ENCODE results near the gene TLR7.

TLR7 gene

DNA sequence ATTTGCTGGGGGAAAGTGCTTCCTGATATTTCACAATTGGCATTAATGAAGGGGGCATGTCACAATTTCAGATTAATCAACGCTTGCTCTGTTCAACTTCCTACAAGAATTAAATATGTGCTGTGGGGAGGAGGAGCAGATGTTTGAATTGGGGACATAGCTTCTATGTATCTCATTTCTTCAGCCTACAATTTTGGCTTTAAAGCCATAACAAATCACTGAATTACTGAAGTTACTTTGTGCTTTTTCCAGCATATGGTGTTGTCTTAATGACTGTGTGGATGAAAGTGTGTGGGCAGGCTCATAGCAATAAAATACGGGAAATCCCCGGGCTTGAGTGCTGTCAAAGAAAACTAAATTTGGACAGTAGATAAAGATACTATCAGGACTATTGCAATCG lies 813 bp downstream of the TLR7 start:
- Histone ChIP-seq H3K27me3 (ENCODE audit: control insufficient read depth in 1 of 2, insufficient read depth in 2 of 2, low read length in 2 of 2) (no peaks in the 10 kb centered on the region), H3K9ac (ENCODE audit: low read depth in 1 of 2, low read length in 2 of 2) (no peak overlapping the region), H3K4me3 (ENCODE audit: low read depth in 1 of 2, low read length in 2 of 2) (no peak overlapping the region), H3K4me1 (ENCODE audit: control insufficient read depth in 1 of 2, insufficient read depth in 2 of 2, low read length in 2 of 2) (no peaks in the 10 kb centered on the region), H3K36me3 (ENCODE audit: control insufficient read depth in 1 of 2, insufficient read depth in 2 of 2, low read length in 2 of 2) (no peaks in the 10 kb centered on the region), H3K27ac (ENCODE audit: low read depth, low read length) (no peak overlapping the region), H3K9me3 (ENCODE audit: control insufficient read depth in 1 of 2, low read length in 2 of 2) (no peaks in the 10 kb centered on the region)

DNA sequence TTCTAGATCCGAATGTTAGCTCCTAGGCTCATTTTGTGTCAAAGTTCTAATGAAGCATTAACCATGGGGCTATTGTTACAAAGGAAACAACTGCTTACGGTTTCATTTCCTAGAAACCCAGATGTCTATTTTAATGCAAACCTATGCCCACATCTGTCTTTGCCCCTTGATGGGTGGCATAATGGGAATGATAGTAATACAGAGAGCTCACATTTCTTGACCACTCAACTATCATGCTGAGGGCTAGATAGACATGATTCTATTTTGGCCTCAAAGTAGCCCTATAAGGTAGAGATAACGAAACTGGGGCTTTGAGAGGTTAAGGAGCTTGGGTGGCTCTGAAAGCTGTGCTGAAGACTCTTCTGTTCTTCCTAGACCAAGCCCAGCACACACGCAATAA lies 1.9 kb downstream of the TLR7 start:
- Histone ChIP-seq H3K27me3 (ENCODE audit: control insufficient read depth in 1 of 2, insufficient read depth in 2 of 2, low read length in 2 of 2) (no peaks in the 10 kb centered on the region), H3K9me3 (ENCODE audit: control insufficient read depth in 1 of 2, low read length in 2 of 2) (no peaks in the 10 kb centered on the region), H3K9ac (ENCODE audit: low read depth in 1 of 2, low read length in 2 of 2) (no peak overlapping the region), H3K36me3 (ENCODE audit: control insufficient read depth in 1 of 2, insufficient read depth in 2 of 2, low read length in 2 of 2) (no peaks in the 10 kb centered on the region), H3K27ac (ENCODE audit: low read depth, low read length) (no peak overlapping the region), H3K4me1 (ENCODE audit: control insufficient read depth in 1 of 2, insufficient read depth in 2 of 2, low read length in 2 of 2) (no peaks in the 10 kb centered on the region), H3K4me3 (ENCODE audit: low read depth in 1 of 2, low read length in 2 of 2) (no peak overlapping the region)

DNA sequence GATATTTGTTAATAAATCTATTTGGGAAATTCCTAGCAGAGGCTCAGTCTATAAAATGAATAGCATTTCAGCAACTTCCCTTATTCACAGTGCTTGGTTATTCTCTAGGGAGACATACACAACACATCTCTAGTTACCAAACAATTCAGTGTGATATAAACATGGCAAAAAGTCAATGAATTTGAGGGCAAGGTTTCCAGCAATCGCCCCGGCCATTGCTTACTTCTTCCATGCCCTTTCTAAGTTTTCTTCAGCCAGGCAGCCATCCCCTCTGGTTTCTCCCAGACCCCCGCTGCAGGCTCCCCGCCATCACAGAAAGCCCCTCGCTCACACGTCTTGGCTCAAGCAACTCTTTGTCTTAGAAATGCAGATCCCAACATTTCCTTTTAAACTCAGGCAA lies 4.4 kb downstream of the TLR7 start:
- H3K4me1 ChIP-seq (ENCODE audit: control insufficient read depth in 1 of 2, insufficient read depth in 2 of 2, low read length in 2 of 2), result no peaks in the 10 kb centered on the region
- H3K9me3 ChIP-seq (ENCODE audit: control insufficient read depth in 1 of 2, low read length in 2 of 2), result no peaks in the 10 kb centered on the region
- no peak overlapping the region for H3K4me3 ChIP-seq (ENCODE audit: low read depth in 1 of 2, low read length in 2 of 2)
- no peak overlapping the region for H3K9ac ChIP-seq (ENCODE audit: low read depth in 1 of 2, low read length in 2 of 2)
- no peaks in the 10 kb centered on the region for H3K27me3 ChIP-seq (ENCODE audit: control insufficient read depth in 1 of 2, insufficient read depth in 2 of 2, low read length in 2 of 2)
- H3K36me3 ChIP-seq (ENCODE audit: control insufficient read depth in 1 of 2, insufficient read depth in 2 of 2, low read length in 2 of 2), result no peaks in the 10 kb centered on the region
- H3K27ac ChIP-seq (ENCODE audit: low read depth, low read length), result no peak overlapping the region

DNA sequence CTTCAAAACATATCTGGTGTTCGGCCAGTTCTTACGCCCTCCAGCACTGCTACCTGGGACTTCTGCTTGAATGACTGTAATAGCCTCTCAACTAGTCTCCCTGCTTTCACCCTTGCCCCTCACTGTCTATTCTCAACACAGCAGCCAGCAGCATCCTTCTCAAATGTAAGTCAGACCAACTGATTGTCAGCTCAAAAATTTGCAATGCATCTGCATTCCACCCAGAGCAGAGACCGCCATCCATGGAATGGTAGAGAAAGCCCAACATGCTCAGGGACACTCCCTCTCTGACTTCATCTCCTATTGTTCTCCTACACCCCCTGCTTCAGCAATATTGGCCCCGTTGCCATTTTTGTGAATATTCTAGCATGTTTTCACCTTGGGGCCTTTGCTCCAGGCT lies 5.9 kb downstream of the TLR7 start:
- Histone ChIP-seq H3K27ac (ENCODE audit: low read depth, low read length) (no peak overlapping the region), H3K9ac (ENCODE audit: low read depth in 1 of 2, low read length in 2 of 2) (no peak overlapping the region), H3K4me1 (ENCODE audit: control insufficient read depth in 1 of 2, insufficient read depth in 2 of 2, low read length in 2 of 2) (no peaks in the 10 kb centered on the region)

DNA sequence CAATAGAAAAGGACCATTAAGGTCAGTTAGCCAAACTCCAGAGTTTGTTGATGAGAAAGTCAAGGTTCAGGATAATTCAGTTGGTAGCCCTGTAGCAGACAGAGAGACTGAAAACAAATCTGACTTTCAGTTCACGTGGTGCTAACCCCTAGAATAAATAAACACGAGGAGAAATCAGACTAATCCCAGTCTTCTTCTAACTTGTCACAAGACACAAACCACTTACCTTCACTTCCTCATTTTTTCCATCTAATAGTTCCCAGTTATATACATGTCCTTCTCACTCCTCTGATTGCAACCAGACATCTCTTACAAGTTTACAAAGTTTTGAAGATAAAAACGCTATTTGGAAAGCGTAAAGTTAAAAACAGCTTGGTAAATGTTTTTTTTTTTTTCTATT lies 7.7 kb downstream of the TLR7 start:
- Histone ChIP-seq H3K27ac (ENCODE audit: low read depth, low read length) (no peak overlapping the region), H3K36me3 (ENCODE audit: control insufficient read depth in 1 of 2, insufficient read depth in 2 of 2, low read length in 2 of 2) (no peaks in the 10 kb centered on the region), H3K27me3 (ENCODE audit: control insufficient read depth in 1 of 2, insufficient read depth in 2 of 2, low read length in 2 of 2) (no peaks in the 10 kb centered on the region), H3K4me1 (ENCODE audit: control insufficient read depth in 1 of 2, insufficient read depth in 2 of 2, low read length in 2 of 2) (no peaks in the 10 kb centered on the region), H3K4me3 (ENCODE audit: low read depth in 1 of 2, low read length in 2 of 2) (no peak overlapping the region), H3K9ac (ENCODE audit: low read depth in 1 of 2, low read length in 2 of 2) (no peak overlapping the region), H3K9me3 (ENCODE audit: control insufficient read depth in 1 of 2, low read length in 2 of 2) (no peaks in the 10 kb centered on the region)

More for the DNA sequence above, 5.9 kb downstream of the TLR7 start:
- no peaks in the 10 kb centered on the region for H3K9me3 ChIP-seq (ENCODE audit: control insufficient read depth in 1 of 2, low read length in 2 of 2)
- no peaks in the 10 kb centered on the region for H3K36me3 ChIP-seq (ENCODE audit: control insufficient read depth in 1 of 2, insufficient read depth in 2 of 2, low read length in 2 of 2)
- H3K27me3 ChIP-seq (ENCODE audit: control insufficient read depth in 1 of 2, insufficient read depth in 2 of 2, low read length in 2 of 2), result no peaks in the 10 kb centered on the region
- no peak overlapping the region for H3K4me3 ChIP-seq (ENCODE audit: low read depth in 1 of 2, low read length in 2 of 2)

DNA sequence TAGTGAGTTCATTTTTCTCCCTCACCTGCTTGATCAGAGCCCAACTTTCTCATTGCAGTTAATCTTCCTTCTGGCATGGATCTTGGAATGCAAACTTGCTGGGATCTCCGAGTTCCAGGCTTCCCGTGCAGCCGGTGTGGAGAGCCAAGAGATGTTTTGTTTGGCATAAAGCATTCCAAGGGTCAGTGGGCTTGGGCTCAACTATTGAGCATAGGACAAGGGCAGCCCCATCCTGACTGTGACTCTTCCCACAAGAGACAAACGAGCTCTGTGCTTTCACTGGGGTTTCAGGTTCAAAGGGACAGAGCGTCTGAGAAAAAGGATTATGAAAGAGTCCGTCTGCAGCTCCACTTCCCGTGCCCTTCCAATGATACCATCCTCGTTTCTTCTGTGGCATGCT lies 10.5 kb downstream of the TLR7 start:
- Histone ChIP-seq H3K9me3 (ENCODE audit: control insufficient read depth in 1 of 2, low read length in 2 of 2) (no peaks in the 10 kb centered on the region), H3K36me3 (ENCODE audit: control insufficient read depth in 1 of 2, insufficient read depth in 2 of 2, low read length in 2 of 2) (no peaks in the 10 kb centered on the region), H3K27ac (ENCODE audit: low read depth, low read length) (no peak overlapping the region), H3K27me3 (ENCODE audit: control insufficient read depth in 1 of 2, insufficient read depth in 2 of 2, low read length in 2 of 2) (no peaks in the 10 kb centered on the region), H3K4me1 (ENCODE audit: control insufficient read depth in 1 of 2, insufficient read depth in 2 of 2, low read length in 2 of 2) (no peaks in the 10 kb centered on the region), H3K4me3 (ENCODE audit: low read depth in 1 of 2, low read length in 2 of 2) (no peak overlapping the region), H3K9ac (ENCODE audit: low read depth in 1 of 2, low read length in 2 of 2) (no peak overlapping the region)

DNA sequence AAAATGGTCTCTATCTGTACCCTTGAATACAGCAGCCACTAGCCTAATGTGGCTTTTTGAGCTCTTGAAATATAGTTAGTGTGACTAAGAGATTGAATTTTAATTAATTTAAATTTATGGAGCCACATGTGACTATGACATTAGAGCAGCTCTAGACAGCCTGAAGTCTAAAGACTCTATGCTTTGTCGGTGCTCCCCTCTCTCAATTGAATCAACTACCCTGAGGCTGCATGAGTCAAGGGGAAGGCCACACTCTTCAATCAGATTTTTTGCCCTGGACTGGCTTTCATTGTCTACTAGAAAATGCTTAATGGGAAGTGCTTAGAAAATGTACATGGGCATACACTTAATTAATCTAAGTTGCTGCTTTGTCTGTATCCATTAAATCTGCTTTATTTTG lies 11.7 kb downstream of the TLR7 start:
- H3K27me3 ChIP-seq (ENCODE audit: control insufficient read depth in 1 of 2, insufficient read depth in 2 of 2, low read length in 2 of 2), result no peaks in the 10 kb centered on the region
- H3K4me1 ChIP-seq (ENCODE audit: control insufficient read depth in 1 of 2, insufficient read depth in 2 of 2, low read length in 2 of 2), result no peaks in the 10 kb centered on the region
- H3K27ac ChIP-seq (ENCODE audit: low read depth, low read length), result no peak overlapping the region
- no peaks in the 10 kb centered on the region for H3K9me3 ChIP-seq (ENCODE audit: control insufficient read depth in 1 of 2, low read length in 2 of 2)
- H3K4me3 ChIP-seq (ENCODE audit: low read depth in 1 of 2, low read length in 2 of 2), result no peak overlapping the region
- no peaks in the 10 kb centered on the region for H3K36me3 ChIP-seq (ENCODE audit: control insufficient read depth in 1 of 2, insufficient read depth in 2 of 2, low read length in 2 of 2)
- H3K9ac ChIP-seq (ENCODE audit: low read depth in 1 of 2, low read length in 2 of 2), result no peak overlapping the region

DNA sequence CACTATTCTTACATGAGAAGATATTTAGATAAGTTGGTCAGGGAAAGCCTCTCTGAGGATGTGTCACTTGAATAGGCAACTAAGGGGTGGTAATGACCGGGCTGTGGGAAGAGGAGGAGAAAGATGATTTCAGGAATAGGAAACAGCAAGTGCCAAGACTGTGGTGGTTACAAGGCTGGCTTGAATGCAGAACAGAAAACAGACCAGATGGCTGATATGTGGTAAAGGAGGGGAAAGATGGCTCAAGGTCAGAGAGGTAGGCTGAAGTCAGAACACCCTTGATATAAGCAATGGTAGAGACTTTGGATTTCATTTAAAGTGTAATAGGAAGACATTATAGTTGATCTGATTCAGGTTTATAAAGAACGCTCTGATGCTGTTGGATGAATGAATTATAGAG lies 15.0 kb downstream of the TLR7 start:
- no peak overlapping the region for H3K27ac ChIP-seq (ENCODE audit: low read depth, low read length)
- no peaks in the 10 kb centered on the region for H3K27me3 ChIP-seq (ENCODE audit: control insufficient read depth in 1 of 2, insufficient read depth in 2 of 2, low read length in 2 of 2)
- H3K4me3 ChIP-seq (ENCODE audit: low read depth in 1 of 2, low read length in 2 of 2), result no peak overlapping the region
- no peaks in the 10 kb centered on the region for H3K36me3 ChIP-seq (ENCODE audit: control insufficient read depth in 1 of 2, insufficient read depth in 2 of 2, low read length in 2 of 2)
- no peaks in the 10 kb centered on the region for H3K4me1 ChIP-seq (ENCODE audit: control insufficient read depth in 1 of 2, insufficient read depth in 2 of 2, low read length in 2 of 2)
- H3K9ac ChIP-seq (ENCODE audit: low read depth in 1 of 2, low read length in 2 of 2), result no peak overlapping the region
- no peaks in the 10 kb centered on the region for H3K9me3 ChIP-seq (ENCODE audit: control insufficient read depth in 1 of 2, low read length in 2 of 2)

DNA sequence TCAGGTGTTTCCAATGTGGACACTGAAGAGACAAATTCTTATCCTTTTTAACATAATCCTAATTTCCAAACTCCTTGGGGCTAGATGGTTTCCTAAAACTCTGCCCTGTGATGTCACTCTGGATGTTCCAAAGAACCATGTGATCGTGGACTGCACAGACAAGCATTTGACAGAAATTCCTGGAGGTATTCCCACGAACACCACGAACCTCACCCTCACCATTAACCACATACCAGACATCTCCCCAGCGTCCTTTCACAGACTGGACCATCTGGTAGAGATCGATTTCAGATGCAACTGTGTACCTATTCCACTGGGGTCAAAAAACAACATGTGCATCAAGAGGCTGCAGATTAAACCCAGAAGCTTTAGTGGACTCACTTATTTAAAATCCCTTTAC lies 18.6 kb downstream of the TLR7 start:
- H3K9ac ChIP-seq (ENCODE audit: low read depth in 1 of 2, low read length in 2 of 2), result no peak overlapping the region
- H3K27ac ChIP-seq (ENCODE audit: low read depth, low read length), result no peak overlapping the region
- H3K9me3 ChIP-seq (ENCODE audit: control insufficient read depth in 1 of 2, low read length in 2 of 2), result no peaks in the 10 kb centered on the region
- no peaks in the 10 kb centered on the region for H3K36me3 ChIP-seq (ENCODE audit: control insufficient read depth in 1 of 2, insufficient read depth in 2 of 2, low read length in 2 of 2)
- H3K4me3 ChIP-seq (ENCODE audit: low read depth in 1 of 2, low read length in 2 of 2), result no peak overlapping the region
- no peaks in the 10 kb centered on the region for H3K27me3 ChIP-seq (ENCODE audit: control insufficient read depth in 1 of 2, insufficient read depth in 2 of 2, low read length in 2 of 2)
- H3K4me1 ChIP-seq (ENCODE audit: control insufficient read depth in 1 of 2, insufficient read depth in 2 of 2, low read length in 2 of 2), result no peaks in the 10 kb centered on the region

DNA sequence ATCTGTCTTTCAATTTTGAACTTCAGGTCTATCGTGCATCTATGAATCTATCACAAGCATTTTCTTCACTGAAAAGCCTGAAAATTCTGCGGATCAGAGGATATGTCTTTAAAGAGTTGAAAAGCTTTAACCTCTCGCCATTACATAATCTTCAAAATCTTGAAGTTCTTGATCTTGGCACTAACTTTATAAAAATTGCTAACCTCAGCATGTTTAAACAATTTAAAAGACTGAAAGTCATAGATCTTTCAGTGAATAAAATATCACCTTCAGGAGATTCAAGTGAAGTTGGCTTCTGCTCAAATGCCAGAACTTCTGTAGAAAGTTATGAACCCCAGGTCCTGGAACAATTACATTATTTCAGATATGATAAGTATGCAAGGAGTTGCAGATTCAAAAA lies 19.7 kb downstream of the TLR7 start:
- Histone ChIP-seq H3K4me3 (ENCODE audit: low read depth in 1 of 2, low read length in 2 of 2) (no peak overlapping the region), H3K36me3 (ENCODE audit: control insufficient read depth in 1 of 2, insufficient read depth in 2 of 2, low read length in 2 of 2) (no peaks in the 10 kb centered on the region), H3K9me3 (ENCODE audit: control insufficient read depth in 1 of 2, low read length in 2 of 2) (no peaks in the 10 kb centered on the region), H3K4me1 (ENCODE audit: control insufficient read depth in 1 of 2, insufficient read depth in 2 of 2, low read length in 2 of 2) (peaks cover 0 to 4% of the 10 kb centered on the region in 2 donors), H3K27me3 (ENCODE audit: control insufficient read depth in 1 of 2, insufficient read depth in 2 of 2, low read length in 2 of 2) (no peaks in the 10 kb centered on the region), H3K9ac (ENCODE audit: low read depth in 1 of 2, low read length in 2 of 2) (no peak overlapping the region), H3K27ac (ENCODE audit: low read depth, low read length) (no peak overlapping the region)

DNA sequence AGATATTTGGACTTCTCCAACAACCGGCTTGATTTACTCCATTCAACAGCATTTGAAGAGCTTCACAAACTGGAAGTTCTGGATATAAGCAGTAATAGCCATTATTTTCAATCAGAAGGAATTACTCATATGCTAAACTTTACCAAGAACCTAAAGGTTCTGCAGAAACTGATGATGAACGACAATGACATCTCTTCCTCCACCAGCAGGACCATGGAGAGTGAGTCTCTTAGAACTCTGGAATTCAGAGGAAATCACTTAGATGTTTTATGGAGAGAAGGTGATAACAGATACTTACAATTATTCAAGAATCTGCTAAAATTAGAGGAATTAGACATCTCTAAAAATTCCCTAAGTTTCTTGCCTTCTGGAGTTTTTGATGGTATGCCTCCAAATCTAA lies 20.3 kb downstream of the TLR7 start:
- Histone ChIP-seq H3K27me3 (ENCODE audit: control insufficient read depth in 1 of 2, insufficient read depth in 2 of 2, low read length in 2 of 2) (no peaks in the 10 kb centered on the region), H3K4me3 (ENCODE audit: low read depth in 1 of 2, low read length in 2 of 2) (no peak overlapping the region), H3K4me1 (ENCODE audit: control insufficient read depth in 1 of 2, insufficient read depth in 2 of 2, low read length in 2 of 2) (peaks cover 0 to 5% of the 10 kb centered on the region in 2 donors), H3K36me3 (ENCODE audit: control insufficient read depth in 1 of 2, insufficient read depth in 2 of 2, low read length in 2 of 2) (no peaks in the 10 kb centered on the region), H3K9ac (ENCODE audit: low read depth in 1 of 2, low read length in 2 of 2) (no peak overlapping the region), H3K9me3 (ENCODE audit: control insufficient read depth in 1 of 2, low read length in 2 of 2) (no peaks in the 10 kb centered on the region), H3K27ac (ENCODE audit: low read depth, low read length) (no peak overlapping the region)
